DND-41 (cell line): ENCODE results near the gene ATP2B3.

Source experiments
- ATAC-seq: fragments of 200-7000 bp; cut with Tn5 transposase; 3 replicates; pipeline ENCODE4 v1.9.1; 2021; ENCODE audit warnings: low read depth; ENCODE audit not compliant: insufficient read depth
- DNase-seq: peaks from one replicate; pipeline ENCODE4 v3.0.0-alpha.2; 2020
- H2AFZ ChIP-seq: 2 replicates; pipeline ENCODE4 v1.6.0; 2012; ENCODE audit warnings: low read depth, low read length
- H3K27ac ChIP-seq: 2 replicates; pipeline ENCODE4 v1.5.1; 2012; ENCODE audit warnings: low read length, inconsistent platforms
- H3K27me3 ChIP-seq: fragments of 200-600 bp; sonication (generic); 2 replicates; pipeline ENCODE4 v1.6.0; 2012; ENCODE audit warnings: low read length, mild to moderate bottlenecking, inconsistent platforms; ENCODE audit not compliant: insufficient read depth, poor library complexity
- H3K36me3 ChIP-seq: 2 replicates; pipeline ENCODE4 v1.5.1; 2012; ENCODE audit warnings: low read length, inconsistent platforms; ENCODE audit not compliant: insufficient read depth
- H3K4me1 ChIP-seq: 2 replicates; pipeline ENCODE4 v1.5.1; 2012; ENCODE audit warnings: mild to moderate bottlenecking, low read length; ENCODE audit not compliant: insufficient read depth
- H3K4me2 ChIP-seq: 2 replicates; pipeline ENCODE4 v1.6.0; 2012; ENCODE audit warnings: mild to moderate bottlenecking, moderate library complexity, low read length, inconsistent platforms; ENCODE audit not compliant: insufficient read depth
- H3K4me3 ChIP-seq, 2 experiments: fragments of 200-600 bp in 1 of 2; shearing (Covaris generic) in 1 of 2; 2 replicates each; pipeline ENCODE4 v1.5.1; 2012 to 2016; ENCODE audit warnings: inconsistent platforms in 2 of 2, low read length in 2 of 2, mild to moderate bottlenecking in 2 of 2, low read depth in 1 of 2, moderate library complexity in 1 of 2
- H3K79me2 ChIP-seq: 2 replicates; pipeline ENCODE4 v1.6.0; 2012; ENCODE audit warnings: low read length, inconsistent platforms; ENCODE audit not compliant: insufficient read depth
- H3K9ac ChIP-seq: 2 replicates; pipeline ENCODE4 v1.6.0; 2012; ENCODE audit warnings: low read depth, mild to moderate bottlenecking, inconsistent platforms, low read length, moderate library complexity
- H3K9me3 ChIP-seq: 2 replicates; pipeline ENCODE4 v1.5.1; 2012; ENCODE audit warnings: low read length, moderate library complexity, mild to moderate bottlenecking, inconsistent platforms; ENCODE audit not compliant: insufficient read depth, severe bottlenecking
- H4K20me1 ChIP-seq: 2 replicates; pipeline ENCODE4 v1.6.0; 2012; ENCODE audit warnings: low read length; ENCODE audit not compliant: insufficient read depth
- EZH2 ChIP-seq: IDR thresholded peaks from 3 replicates; pipeline ENCODE4 v1.6.1; 2012; ENCODE audit warnings: borderline replicate concordance, low read depth, mild to moderate bottlenecking, moderate library complexity, low read length, inconsistent platforms; ENCODE audit not compliant: severe bottlenecking
- TF ChIP-seq, protein P1 (sequence below): IDR thresholded peaks from 2 replicates; pipeline ENCODE4 v1.5.1; 2012; ENCODE audit warnings: borderline replicate concordance, low read length, moderate library complexity, mild to moderate bottlenecking; ENCODE audit not compliant: poor library complexity, severe bottlenecking; ENCODE audit errors: extremely low read depth

ATP2B3 gene

GRCh38 chrX:153477901-153478300, 39.5 kb upstream of the ATP2B3 start:
- H3K79me2 ChIP-seq: no peaks in the 10 kb centered on the region
- no peak overlapping the region for H3K9ac ChIP-seq
- H3K4me2 ChIP-seq: no peak overlapping the region
- no peaks in the 10 kb centered on the region for H4K20me1 ChIP-seq
- no peak overlapping the region for H2AFZ ChIP-seq
- ATAC-seq (no peak), DNase-seq (no peak)
- TF ChIP-seq, protein P1, sequence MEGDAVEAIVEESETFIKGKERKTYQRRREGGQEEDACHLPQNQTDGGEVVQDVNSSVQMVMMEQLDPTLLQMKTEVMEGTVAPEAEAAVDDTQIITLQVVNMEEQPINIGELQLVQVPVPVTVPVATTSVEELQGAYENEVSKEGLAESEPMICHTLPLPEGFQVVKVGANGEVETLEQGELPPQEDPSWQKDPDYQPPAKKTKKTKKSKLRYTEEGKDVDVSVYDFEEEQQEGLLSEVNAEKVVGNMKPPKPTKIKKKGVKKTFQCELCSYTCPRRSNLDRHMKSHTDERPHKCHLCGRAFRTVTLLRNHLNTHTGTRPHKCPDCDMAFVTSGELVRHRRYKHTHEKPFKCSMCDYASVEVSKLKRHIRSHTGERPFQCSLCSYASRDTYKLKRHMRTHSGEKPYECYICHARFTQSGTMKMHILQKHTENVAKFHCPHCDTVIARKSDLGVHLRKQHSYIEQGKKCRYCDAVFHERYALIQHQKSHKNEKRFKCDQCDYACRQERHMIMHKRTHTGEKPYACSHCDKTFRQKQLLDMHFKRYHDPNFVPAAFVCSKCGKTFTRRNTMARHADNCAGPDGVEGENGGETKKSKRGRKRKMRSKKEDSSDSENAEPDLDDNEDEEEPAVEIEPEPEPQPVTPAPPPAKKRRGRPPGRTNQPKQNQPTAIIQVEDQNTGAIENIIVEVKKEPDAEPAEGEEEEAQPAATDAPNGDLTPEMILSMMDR: no peak
- no peak for TF ChIP-seq EZH2
- H3K36me3 ChIP-seq: no peaks in the 10 kb centered on the region
- no peak overlapping the region for H3K27ac ChIP-seq
- H3K27me3 ChIP-seq: no peaks in the 10 kb centered on the region
- H3K9me3 ChIP-seq: no peaks in the 10 kb centered on the region
- H3K4me1 ChIP-seq: no peaks in the 10 kb centered on the region
- H3K4me3 ChIP-seq: no peak overlapping the region

DNA sequence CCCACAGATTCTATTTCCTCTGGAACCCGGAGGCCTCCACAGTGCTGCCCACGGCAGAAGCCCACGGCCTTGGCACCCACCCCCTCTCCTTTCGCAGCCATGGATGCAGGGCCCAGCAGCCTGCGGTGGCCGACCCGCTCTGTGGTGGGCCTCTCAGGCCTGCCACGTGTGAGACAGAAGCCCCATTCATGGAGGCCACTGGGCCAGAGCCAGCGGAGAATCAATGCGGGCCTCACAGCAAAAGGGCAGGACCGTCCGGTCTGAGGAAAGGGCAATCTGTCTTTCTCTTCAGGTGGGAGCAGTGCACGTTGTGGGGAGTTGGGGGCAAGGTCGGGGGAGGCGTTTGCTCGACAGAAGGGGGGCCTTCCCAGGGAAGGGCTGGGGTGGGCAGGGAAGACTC, 38.7 kb upstream of the ATP2B3 start:
- H3K4me1 ChIP-seq: no peaks in the 10 kb centered on the region

DNA sequence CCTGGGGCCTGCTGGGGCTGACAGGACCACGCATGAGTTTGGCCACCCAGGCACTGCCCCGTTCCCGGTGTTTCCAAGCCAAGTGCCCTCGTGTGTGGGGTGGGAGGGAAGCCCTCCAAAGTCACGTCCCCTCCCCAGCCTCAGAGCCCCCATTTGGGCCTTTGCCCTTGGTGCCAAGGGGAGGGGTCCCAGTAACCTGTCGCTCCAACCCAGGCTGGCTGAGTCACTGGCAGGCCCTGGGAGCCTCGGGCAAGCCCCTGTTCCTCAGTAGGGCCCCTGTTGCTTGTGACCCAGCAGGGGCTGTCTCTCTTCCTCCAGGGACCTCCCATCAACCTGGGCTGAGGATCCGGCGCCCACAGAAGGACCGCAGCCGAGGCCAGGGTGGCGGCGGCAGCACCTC, 36.4 kb upstream of the ATP2B3 start:
- DNase-seq (no peak), ATAC-seq (no peak)
- H3K4me1 ChIP-seq: no peaks in the 10 kb centered on the region
- H3K4me3 ChIP-seq: no peak overlapping the region
- no peak overlapping the region for H3K27ac ChIP-seq
- H3K4me2 ChIP-seq: no peak overlapping the region
- H2AFZ ChIP-seq: no peak overlapping the region
- TF ChIP-seq, protein P1: no peak
- TF ChIP-seq EZH2: no peak
- H3K9ac ChIP-seq: no peak overlapping the region
- H3K9me3 ChIP-seq: no peaks in the 10 kb centered on the region
- H3K36me3 ChIP-seq: no peaks in the 10 kb centered on the region
- no peaks in the 10 kb centered on the region for H4K20me1 ChIP-seq
- H3K27me3 ChIP-seq: no peaks in the 10 kb centered on the region
- no peaks in the 10 kb centered on the region for H3K79me2 ChIP-seq

More for the DNA sequence above, 38.7 kb upstream of the ATP2B3 start:
- TF ChIP-seq, protein P1: no peak
- no peak for TF ChIP-seq EZH2
- H2AFZ ChIP-seq: no peak overlapping the region
- no peaks in the 10 kb centered on the region for H3K9me3 ChIP-seq
- ATAC-seq (no peak), DNase-seq (no peak)
- no peak overlapping the region for H3K4me3 ChIP-seq
- no peak overlapping the region for H3K27ac ChIP-seq
- H3K9ac ChIP-seq: no peak overlapping the region
- H4K20me1 ChIP-seq: no peaks in the 10 kb centered on the region
- no peaks in the 10 kb centered on the region for H3K27me3 ChIP-seq
- no peaks in the 10 kb centered on the region for H3K36me3 ChIP-seq
- no peaks in the 10 kb centered on the region for H3K79me2 ChIP-seq
- no peak overlapping the region for H3K4me2 ChIP-seq
